ENCODE results near the gene SLC22A12. TPM values are rescaled to one million over a fixed set of nuclear protein-coding genes. Genes with fewer than 3 reads are reported as not detected.

Gene SLC22A12
- total RNA-seq, 1 experiment from 2014 or later = not detected

GRCh38 chr11:64562723-64563351 is 28.2 kb upstream of the SLC22A12 start:
- DNase-seq (ENCODE audit: low read depth) = no peak

DNA sequence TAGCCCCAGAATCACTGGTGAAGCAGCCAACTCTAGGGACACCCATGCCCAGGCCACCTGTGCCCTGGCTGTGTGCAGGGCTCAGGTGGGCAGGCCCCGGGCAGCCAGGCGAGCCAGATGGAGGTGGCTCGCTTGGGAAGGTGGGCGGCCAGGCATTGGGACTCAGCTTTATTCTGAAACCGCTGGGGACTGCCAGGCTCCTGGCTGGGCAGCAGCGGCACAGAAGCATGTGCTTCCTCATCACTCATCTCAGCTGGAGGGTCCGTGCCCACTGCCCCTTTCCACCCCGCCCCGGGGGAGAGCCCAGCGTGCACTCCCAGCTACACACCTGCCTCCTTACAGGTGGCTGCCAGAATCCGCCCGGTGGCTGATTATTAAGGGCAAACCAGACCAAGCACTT is 27.1 kb upstream of the SLC22A12 start:
- no peak for DNase-seq (ENCODE audit: low read depth)

DNA sequence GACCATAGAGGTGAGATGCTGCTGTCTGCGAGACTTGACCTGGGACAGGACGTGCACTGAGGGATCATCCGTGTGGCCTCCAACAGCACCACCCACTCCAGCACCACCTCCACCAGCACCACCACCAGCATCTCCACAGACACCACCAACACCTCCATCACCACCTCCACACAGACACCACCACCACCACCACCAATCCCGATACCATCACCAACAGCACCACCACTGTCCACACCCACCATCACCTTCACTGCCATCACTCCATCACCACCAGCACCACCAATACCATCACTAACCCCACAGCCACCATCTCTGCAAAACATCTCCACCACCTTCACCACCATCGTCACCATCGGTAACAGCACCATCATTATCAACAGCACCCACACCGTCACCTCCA is 26.6 kb upstream of the SLC22A12 start:
- no peak for DNase-seq (ENCODE audit: low read depth)

DNA sequence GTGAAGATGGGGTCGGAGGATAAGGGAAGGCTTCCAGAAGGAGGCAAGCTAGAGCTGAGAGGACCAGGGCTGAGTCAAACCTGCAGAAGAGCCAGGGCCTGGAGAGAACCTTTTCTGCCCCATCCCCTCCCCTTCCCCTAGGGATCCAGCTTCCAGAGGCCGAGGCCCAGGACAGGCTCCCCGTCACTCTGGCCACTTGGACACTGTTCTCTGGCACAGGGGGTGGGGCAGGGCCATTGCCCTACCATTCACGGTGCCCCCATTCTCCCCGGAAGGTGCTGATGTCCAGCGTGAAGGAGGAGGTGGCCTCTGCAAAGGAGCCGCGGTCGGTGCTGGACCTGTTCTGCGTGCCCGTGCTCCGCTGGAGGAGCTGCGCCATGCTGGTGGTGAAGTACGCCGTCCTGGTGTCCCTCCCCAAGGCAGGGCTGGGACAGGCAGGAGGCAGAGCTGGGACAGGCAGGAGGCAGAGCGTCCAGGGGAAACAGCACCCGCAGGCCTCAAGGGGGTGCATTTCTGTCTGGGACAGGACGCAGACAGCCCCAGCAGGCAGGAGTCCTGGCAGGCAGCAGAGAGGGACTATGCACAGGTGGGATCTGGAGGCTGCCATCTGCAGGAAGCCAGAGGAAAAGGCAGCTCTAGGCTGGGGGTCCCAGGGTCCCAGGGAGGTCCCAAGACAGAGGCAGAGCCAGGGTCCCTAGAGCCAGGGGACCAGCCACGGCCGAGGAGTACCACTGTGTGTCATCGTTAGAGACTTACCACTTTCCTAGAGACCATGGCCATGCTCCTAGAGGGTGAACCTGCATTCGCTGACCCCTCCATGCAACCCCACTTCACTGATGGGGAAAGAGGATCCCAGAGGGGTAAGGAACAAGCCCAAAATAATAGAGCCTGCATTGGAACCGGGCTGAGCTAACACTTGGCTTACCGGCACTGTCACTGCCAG is 25.8 kb upstream of the SLC22A12 start:
- DNase-seq (ENCODE audit: low read depth) = no peak

GRCh38 chr11:64566042-64566914 is 24.7 kb upstream of the SLC22A12 start:
- DNase-seq (ENCODE audit: low read depth) = peak; percentile 49

- DNase-seq (ENCODE audit: low read depth) = no peak
Measured at GRCh38 chr11:64566915-64567891, 23.8 kb upstream of the SLC22A12 start.

DNA sequence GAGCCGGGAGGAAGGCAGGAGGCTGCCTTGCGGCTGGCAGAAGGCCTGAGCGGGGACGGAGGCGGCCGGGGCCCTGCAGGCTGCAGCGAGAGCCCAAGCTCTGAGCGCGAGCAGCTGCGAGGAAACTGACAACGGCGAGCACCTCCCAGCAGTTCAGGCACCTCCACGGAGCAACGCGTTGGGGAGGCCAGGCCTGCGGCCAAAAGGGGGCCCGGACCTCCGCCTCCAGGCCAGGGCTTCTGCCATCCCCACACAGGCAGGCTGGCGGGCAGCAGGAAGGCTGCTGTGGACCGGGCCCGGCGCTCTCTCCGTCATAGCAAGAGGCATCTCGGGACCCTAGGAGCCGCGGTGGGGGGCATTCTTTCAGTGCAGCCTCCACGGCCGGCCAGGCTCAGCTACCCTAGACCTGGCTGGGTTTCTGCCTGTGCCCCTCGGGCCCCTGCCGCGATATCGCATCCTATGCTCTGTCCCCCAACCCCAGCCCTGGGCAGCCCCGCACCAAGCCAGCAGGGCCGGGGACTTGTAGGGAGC is 22.9 kb upstream of the SLC22A12 start:
- DNase-seq (ENCODE audit: low read depth) = no peak

- no peak for DNase-seq (ENCODE audit: low read depth)
Measured at GRCh38 chr11:64568584-64569140, 22.4 kb upstream of the SLC22A12 start.

- no peak for DNase-seq (ENCODE audit: low read depth)
Measured at GRCh38 chr11:64569300-64569970, 21.6 kb upstream of the SLC22A12 start.

- DNase-seq (ENCODE audit: low read depth) = no peak
Measured at GRCh38 chr11:64570341-64570740, 20.7 kb upstream of the SLC22A12 start.

DNA sequence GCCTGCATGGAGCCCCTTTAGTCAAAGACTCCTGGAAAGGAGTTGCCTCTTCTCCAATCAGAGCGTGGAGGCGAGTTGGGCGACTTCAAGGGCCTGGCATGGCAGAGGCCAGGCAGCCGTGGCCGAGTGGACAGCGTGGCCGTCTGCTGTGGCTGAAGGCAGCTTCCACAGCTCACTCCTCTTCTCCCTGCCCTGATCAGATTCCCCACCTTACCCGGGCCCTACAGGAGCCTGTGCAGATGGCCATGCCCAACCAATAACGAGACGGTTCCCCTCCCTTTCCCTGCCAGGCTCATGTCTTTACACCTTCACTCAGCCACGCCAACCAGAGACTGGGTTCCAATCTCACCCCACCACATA is 20.0 kb upstream of the SLC22A12 start:
- no peak for DNase-seq (ENCODE audit: low read depth)

DNA sequence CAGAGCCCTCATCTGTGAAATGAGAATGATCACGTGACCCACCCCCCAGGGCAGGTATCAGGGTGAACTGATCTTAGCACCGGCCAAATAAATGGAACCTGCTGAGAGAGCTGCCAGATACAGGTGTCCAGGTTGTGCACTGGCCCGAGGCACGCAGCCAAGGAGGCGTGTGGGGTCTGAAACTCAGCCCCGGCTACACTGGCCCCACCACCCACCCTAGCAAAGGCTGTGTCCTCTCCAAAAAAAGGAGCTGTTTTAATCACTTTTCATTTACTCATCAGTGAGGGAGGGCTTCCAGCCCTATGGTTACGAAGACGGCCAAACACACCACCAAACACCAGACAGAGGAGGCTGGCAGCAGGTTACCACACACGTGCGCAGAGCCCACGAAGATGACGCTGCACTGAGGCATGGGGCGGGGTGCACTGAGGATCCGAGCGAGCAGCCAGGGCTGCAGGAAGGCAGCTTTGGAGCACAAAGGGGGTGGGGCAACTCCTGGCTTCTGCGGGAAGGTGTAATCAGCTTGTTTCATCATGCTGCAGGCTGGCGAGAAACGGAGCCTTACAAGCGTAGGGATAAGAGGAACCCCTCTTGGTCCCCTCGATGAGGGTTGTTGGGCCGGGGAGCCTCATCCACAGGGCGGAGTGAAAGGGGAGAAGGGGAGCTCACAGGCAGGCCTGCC is 19.5 kb upstream of the SLC22A12 start:
- DNase-seq (ENCODE audit: low read depth) = no peak

DNA sequence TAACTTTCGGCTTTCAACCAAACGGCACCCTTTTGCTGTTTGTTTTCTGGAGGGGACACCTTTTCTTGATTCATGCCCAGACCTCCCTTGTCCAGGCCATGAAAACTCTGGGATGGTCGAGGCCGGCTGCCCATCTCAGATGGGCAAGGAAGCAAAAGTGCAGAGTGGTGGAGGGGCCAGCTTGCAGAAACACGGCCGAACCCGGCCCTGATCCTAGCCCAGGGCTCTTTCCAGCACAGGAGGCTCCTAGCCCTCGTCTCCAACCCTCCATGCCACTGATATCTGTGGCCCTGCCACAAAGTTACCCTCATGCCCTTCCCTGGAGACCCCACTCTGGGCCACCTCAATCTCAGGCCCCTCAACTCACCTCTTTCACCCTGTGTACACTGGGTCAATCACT is 18.9 kb upstream of the SLC22A12 start:
- DNase-seq (ENCODE audit: low read depth) = no peak

DNA sequence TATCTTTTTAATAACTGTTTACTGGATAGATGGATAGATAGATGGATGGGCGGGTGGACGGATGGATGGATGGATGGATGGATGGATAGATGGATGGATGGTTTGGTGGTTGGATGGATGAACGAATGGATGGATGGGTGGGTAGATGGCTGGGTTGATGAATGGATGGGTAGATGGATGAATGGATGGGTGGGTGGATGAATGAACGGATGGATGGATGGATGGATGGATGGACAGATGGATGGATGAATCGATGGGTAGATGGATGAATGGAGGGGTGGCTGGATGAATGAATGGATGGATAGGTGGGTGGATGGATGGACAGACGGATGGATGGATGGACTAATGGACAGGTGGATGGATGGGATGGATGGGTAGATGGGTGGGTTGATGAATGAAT is 13.8 kb upstream of the SLC22A12 start:
- DNase-seq (ENCODE audit: low read depth) = no peak

DNA sequence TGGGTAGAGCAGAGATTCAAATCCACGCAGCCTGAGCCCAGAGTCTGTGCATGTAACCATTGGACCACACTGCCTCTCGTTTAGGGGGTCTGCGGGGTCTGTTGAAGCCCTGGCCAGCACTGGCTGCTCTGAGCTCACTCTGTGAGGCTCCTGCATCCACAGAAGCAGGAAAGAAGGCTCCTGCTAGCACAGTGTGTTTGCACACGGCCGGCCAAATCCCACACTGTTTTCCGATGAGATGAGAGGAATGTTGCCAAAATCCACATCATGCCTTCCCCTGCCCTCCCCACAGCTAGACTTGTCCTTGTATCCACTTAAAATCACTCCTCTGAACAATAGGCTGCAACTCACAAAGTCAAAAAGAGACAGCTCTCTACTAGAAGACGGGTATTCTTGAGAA is 10.6 kb upstream of the SLC22A12 start:
- DNase-seq (ENCODE audit: low read depth) = no peak

DNA sequence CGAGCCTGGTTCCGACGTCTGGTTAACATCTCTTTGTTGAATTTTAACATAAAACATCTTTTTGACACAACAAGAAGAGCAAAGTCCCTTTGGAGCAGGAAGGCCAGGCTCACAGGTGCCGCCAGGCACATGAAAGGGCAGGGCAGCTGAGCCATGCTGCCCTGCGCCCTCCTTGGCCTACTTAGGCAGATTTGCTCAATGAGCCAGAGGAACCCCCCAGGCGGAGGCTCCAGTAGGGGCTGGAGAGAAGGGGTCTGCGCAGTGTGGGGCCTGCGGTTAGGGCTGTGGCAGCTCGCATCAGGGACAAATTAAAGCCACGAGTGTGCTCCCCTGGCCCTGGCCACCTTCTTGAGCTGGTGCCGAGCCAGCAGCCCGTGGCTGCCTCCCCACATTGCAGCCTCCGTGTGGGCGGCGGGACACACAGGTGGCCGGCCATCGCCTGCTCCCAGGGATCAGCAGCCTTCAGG is 9.9 kb upstream of the SLC22A12 start:
- DNase-seq (ENCODE audit: low read depth) = no peak

DNA sequence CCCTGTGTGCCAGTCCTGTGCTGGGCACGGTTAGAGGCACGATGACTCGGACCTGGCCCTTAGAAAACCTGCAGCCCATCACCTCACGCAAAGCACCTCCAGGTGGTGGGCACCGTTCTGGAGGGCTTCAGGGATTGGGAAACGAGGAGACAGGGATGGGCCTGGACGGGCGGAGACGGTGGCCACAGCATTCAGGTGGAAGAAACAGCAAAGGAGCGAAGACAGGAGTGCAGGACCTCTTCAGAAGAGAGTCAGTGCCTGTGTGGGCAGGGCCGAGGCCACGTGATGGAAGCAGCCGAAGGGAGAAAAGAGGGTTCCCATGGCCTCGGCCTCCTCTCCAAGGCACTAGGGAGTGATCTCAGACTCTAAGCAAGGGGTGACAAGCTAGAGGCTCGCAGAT is 8.1 kb upstream of the SLC22A12 start:
- DNase-seq (ENCODE audit: low read depth) = no peak

DNA sequence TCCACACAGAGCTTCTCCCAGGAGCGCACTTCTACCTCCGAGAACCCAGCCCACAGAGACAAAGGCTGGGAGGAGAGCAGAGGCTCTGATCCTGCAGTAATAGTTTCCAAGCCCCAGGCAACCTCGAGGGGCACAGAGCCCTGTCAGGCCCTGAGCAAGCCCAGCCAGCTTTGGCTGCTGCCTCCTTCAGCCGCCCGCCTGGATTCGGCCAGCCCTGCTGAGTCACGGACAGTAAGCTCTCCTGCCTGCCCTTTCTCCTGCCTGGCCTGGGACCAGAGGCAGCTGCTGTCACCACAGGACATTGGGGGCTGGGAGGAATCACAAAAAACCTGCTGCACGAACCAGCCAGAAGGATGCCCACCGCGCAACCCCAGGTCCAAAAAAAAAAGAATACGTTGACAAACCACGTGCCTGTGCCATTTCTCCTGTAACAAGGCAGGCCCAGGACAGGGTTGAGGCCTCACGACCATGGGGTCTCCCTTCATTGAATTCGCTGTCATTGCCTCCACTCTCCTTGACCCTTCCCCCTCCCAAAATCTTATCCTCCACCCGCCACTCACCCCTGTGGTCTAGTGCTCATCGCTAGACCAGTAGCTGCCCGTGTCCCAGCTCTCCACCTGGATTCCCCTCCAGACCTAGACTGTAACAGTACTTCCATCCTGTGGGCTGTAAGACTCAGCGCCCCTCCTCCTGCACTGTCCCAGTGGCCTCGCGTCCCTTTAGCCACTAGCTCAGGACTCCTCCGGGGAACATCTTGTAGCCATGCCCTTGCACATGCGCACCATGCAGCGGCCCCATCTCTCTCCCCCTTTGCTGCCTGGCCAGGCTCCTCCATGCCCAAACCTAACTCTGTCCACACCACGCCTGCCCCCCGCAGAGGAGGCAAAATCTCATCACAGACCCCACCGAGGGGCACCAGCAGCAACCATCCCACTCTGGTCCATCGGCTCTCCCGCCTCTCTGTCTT is 7.4 kb upstream of the SLC22A12 start:
- DNase-seq (ENCODE audit: low read depth) = no peak
